ENCODE measurements around the gene FN3K. TPM values are rescaled to one million over a fixed set of nuclear protein-coding genes. Genes with fewer than 3 reads are reported as not detected.

FN3K gene
- total RNA-seq, 1 experiment from 2014 or later = 28.3 TPM

DNA sequence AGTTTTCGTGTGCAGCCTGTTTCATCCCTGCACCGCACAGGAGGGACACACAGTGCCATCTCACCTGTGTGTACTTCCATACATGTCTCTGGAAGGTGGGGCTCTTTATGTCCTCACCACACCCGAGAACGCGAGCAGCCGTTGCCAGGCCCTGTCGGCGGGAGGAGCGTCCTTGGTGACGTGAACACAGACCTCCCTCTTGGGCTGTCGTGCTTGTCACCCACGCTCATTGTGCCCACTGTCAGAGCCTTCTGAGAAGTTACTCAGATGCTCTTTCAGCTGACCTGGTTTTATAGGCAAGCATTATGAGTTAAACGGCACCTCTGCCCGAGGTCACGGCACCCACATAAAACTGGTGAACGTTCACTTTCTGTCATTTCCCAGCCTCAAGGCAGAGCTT lies 64.2 kb downstream of the FN3K start:
- Histone ChIP-seq H3K27me3 (ENCODE audit: insufficient read depth, low read length) (no peaks in the 10 kb centered on the region), H3K18ac (ENCODE audit: insufficient read length, low read depth, low read length) (no peak overlapping the region), H3K4me2 (ENCODE audit: insufficient read depth, insufficient read length, low read length) (no peak overlapping the region), H3K27ac (ENCODE audit: insufficient read length, low read depth, low read length) (no peak overlapping the region), H2BK12ac (ENCODE audit: insufficient read length, low read depth, low read length) (no peak overlapping the region), H4K91ac (ENCODE audit: insufficient read length, low read depth, low read length) (no peak overlapping the region), H3K9me3 (ENCODE audit: control insufficient read depth, low read depth, low read length) (peaks cover 14% of the 10 kb centered on the region), H3K9ac (ENCODE audit: extremely low read depth, insufficient read length, low read length) (no peak overlapping the region), H4K8ac (replicated peaks; ENCODE audit: insufficient read length, low read depth, low read length) (no peak overlapping the region), H3K23me2 (ENCODE audit: insufficient read length, low read depth, low read length, poor library complexity, severe bottlenecking) (no peaks in the 10 kb centered on the region), H3K79me2 (ENCODE audit: insufficient read depth, low read length) (peaks cover 4% of the 10 kb centered on the region; the same call in 1 of the 2 replicates), H3K14ac (ENCODE audit: insufficient read depth, low read length) (no peak overlapping the region), H2BK15ac (ENCODE audit: low read depth, low read length) (no peak overlapping the region), H4K5ac (ENCODE audit: insufficient read length, low read depth, low read length) (no peak overlapping the region), H4K20me1 (ENCODE audit: control insufficient read depth, insufficient read depth, insufficient read length) (no peaks in the 10 kb centered on the region), H3K56ac (ENCODE audit: insufficient read length, low read depth, low read length) (no peak overlapping the region), H3T11ph (ENCODE audit: low read length) (no peak overlapping the region), H3K4ac (ENCODE audit: low read depth, low read length) (no peak overlapping the region), H2BK5ac (ENCODE audit: insufficient read length, low read length) (no peak overlapping the region), H3K79me1 (ENCODE audit: insufficient read depth, low read depth, low read length, poor library complexity, severe bottlenecking) (peaks cover 2% of the 10 kb centered on the region), H2BK120ac (ENCODE audit: low read depth, low read length, poor library complexity, severe bottlenecking) (no peak overlapping the region), H2BK20ac (ENCODE audit: low read depth, low read length, poor library complexity, severe bottlenecking) (no peak overlapping the region), H3K23ac (ENCODE audit: insufficient read length, low read depth, low read length) (no peak overlapping the region), H2AFZ (ENCODE audit: low read length) (no peak overlapping the region), H3K4me1 (ENCODE audit: insufficient read depth, low read length) (no peaks in the 10 kb centered on the region), H2AK5ac (ENCODE audit: insufficient read length, low read length) (no peak overlapping the region)
- peaks cover 8 to 13% of the 10 kb centered on the region in 2 experiments for H3K4me1 Mint-ChIP-seq
- H3K27me3 Mint-ChIP-seq (ENCODE audit: low read depth) = no peaks in the 10 kb centered on the region
- H3K4me3 Mint-ChIP-seq = no peak overlapping the region
- WGBS (ENCODE audit: extremely low coverage, insufficient read length, low lambda C conversion rate) = no CpG with 5 or more reads among the region's 16 CpGs
- peaks cover 45 to 67% (median 66%) of the 10 kb centered on the region in 3 experiments for H3K36me3 Mint-ChIP-seq (ENCODE audit: insufficient read depth in 1 of 3, low read depth in 3 of 3)
- DNase-seq = no peak
- TF ChIP-seq, protein P1, sequence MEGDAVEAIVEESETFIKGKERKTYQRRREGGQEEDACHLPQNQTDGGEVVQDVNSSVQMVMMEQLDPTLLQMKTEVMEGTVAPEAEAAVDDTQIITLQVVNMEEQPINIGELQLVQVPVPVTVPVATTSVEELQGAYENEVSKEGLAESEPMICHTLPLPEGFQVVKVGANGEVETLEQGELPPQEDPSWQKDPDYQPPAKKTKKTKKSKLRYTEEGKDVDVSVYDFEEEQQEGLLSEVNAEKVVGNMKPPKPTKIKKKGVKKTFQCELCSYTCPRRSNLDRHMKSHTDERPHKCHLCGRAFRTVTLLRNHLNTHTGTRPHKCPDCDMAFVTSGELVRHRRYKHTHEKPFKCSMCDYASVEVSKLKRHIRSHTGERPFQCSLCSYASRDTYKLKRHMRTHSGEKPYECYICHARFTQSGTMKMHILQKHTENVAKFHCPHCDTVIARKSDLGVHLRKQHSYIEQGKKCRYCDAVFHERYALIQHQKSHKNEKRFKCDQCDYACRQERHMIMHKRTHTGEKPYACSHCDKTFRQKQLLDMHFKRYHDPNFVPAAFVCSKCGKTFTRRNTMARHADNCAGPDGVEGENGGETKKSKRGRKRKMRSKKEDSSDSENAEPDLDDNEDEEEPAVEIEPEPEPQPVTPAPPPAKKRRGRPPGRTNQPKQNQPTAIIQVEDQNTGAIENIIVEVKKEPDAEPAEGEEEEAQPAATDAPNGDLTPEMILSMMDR (conservative IDR thresholded peaks at IDR 0.05) = no peak
- peaks cover 26 to 27% of the 10 kb centered on the region in 2 experiments for H3K9me3 Mint-ChIP-seq
- H3K27ac Mint-ChIP-seq = no peak overlapping the region

Other genes with a start within 250 kb of the FN3K start
- gene FOXK2, start 215.9 kb upstream of the FN3K start, total RNA-seq (2021) = 59.6 and 72.0 TPM in 2 replicates
- gene WDR45B, start 87.2 kb upstream of the FN3K start, total RNA-seq (2021) = 105 and 110 TPM in 2 replicates
- gene RAB40B, start 36.9 kb upstream of the FN3K start, total RNA-seq (2021) = 3.5 and 5.1 TPM in 2 replicates
- 31.9 and 32.9 TPM in 2 replicates for gene FN3KRP, start 18.9 kb upstream of the FN3K start, total RNA-seq (2021)
- gene TBCD, start 16.4 kb downstream of the FN3K start, total RNA-seq (2021) = 123 and 129 TPM in 2 replicates
- 0.09 TPM in 1 of 2 replicates, not detected in the other for gene ZNF750, start 104.4 kb downstream of the FN3K start, total RNA-seq (2021)

All from H9 (cell line).